Measurements from ENCODE around the gene RTCA. TPM values are rescaled to one million over a fixed set of nuclear protein-coding genes. Genes with fewer than 3 reads are reported as not detected.

The RTCA gene
- total RNA-seq, 2 experiments from 2014 or later, result 44.7 to 46.0 TPM

GRCh38 chr1:100299521-100300222 lies 33.7 kb downstream of the RTCA start:
- intact Hi-C loops (cut with micrococcal nuclease), result no loop called here
- Mint-ChIP-seq H3K27me3 (no peaks in the 10 kb centered on the region), H3K9me3 (peaks cover 5% of the 10 kb centered on the region), H3K27ac (no peak overlapping the region), H3K4me1 (ENCODE audit: low read depth) (peaks cover 5% of the 10 kb centered on the region), H3K4me3 (no peak overlapping the region), H3K36me3 (ENCODE audit: low read depth) (peaks cover 5% of the 10 kb centered on the region)
- peak; percentile 67 for ATAC-seq
- peak; percentile 19 for DNase-seq
- CTCF ChIA-PET, result interaction anchor here (0.9 to 1.9 kb wide), 4 partner anchors 9 to 161 kb away, joined by 3 to 6 read pairs (median 4); no protein-coding TSS in a partner anchor
- POLR2A ChIA-PET, result interaction anchor here (0.9 to 1.1 kb wide), 4 partner anchors 10 to 20 kb away, joined by 3 to 5 read pairs (median 3); no protein-coding TSS in a partner anchor
- TF ChIP-seq, protein P1, sequence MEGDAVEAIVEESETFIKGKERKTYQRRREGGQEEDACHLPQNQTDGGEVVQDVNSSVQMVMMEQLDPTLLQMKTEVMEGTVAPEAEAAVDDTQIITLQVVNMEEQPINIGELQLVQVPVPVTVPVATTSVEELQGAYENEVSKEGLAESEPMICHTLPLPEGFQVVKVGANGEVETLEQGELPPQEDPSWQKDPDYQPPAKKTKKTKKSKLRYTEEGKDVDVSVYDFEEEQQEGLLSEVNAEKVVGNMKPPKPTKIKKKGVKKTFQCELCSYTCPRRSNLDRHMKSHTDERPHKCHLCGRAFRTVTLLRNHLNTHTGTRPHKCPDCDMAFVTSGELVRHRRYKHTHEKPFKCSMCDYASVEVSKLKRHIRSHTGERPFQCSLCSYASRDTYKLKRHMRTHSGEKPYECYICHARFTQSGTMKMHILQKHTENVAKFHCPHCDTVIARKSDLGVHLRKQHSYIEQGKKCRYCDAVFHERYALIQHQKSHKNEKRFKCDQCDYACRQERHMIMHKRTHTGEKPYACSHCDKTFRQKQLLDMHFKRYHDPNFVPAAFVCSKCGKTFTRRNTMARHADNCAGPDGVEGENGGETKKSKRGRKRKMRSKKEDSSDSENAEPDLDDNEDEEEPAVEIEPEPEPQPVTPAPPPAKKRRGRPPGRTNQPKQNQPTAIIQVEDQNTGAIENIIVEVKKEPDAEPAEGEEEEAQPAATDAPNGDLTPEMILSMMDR (IDR thresholded peaks at IDR 0.05), result no peak

GRCh38 chr1:100300691-100301090 lies 34.7 kb downstream of the RTCA start:
- Mint-ChIP-seq H3K9me3 (peaks cover 5% of the 10 kb centered on the region), H3K36me3 (ENCODE audit: low read depth) (peaks cover 5% of the 10 kb centered on the region), H3K27me3 (no peaks in the 10 kb centered on the region), H3K27ac (no peak overlapping the region), H3K4me3 (no peak overlapping the region), H3K4me1 (ENCODE audit: low read depth) (peaks cover 5% of the 10 kb centered on the region)
- intact Hi-C loops (cut with micrococcal nuclease), result no loop called here
- TF ChIP-seq, protein P1 (IDR thresholded peaks at IDR 0.05), result no peak
- ChIA-PET POLR2A (interaction anchor here (1.4 kb wide), 1 partner anchor 154 kb away, joined by 4 read pairs; no protein-coding TSS in a partner anchor), CTCF (interaction anchor here (1.9 kb wide), 1 partner anchor 10 kb away, joined by 6 read pairs; no protein-coding TSS in a partner anchor)
- ATAC-seq (no peak), DNase-seq (no peak)

DNA sequence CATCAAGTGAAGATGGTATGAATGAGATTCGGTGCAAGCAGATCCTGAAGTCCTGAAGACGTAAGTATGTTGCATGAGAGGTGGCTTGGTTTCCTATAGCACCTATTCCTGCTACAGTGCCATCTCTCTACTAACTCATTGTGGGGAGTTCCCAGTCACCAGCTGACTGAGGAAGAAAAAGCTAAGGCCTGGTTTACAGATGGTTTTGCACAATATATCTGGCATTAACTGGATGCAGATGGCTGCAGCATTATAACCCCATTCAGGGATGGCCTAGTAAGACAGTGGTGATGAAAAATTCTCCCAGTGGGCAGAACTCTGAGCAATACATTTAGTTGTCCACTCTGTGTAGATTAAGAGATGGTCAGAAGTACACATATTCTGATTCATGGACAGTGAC lies 36.7 kb downstream of the RTCA start:
- Mint-ChIP-seq H3K9me3 (no peaks in the 10 kb centered on the region), H3K4me1 (ENCODE audit: low read depth) (peaks cover 11% of the 10 kb centered on the region), H3K36me3 (ENCODE audit: low read depth) (no peaks in the 10 kb centered on the region), H3K27me3 (no peaks in the 10 kb centered on the region), H3K4me3 (no peak overlapping the region), H3K27ac (no peak overlapping the region)
- TF ChIP-seq, protein P1 (IDR thresholded peaks at IDR 0.05), result no peak
- CTCF ChIA-PET, result interaction anchor here (0.9 kb wide), 1 partner anchor 155 kb away, joined by 3 read pairs; no protein-coding TSS in a partner anchor
- intact Hi-C loops (cut with micrococcal nuclease), result no loop called here
- POLR2A ChIA-PET, result no interaction called here
- no peak for ATAC-seq
- DNase-seq, result no peak

GRCh38 chr1:100304227-100304626 lies 38.2 kb downstream of the RTCA start:
- H3K9me3 Mint-ChIP-seq, result no peaks in the 10 kb centered on the region
- no peak overlapping the region for H3K4me3 Mint-ChIP-seq
- DNase-seq (no peak), ATAC-seq (no peak)
- ChIA-PET POLR2A (interaction anchor here (0.6 kb wide), 1 partner anchor 180 kb away, joined by 3 read pairs; no protein-coding TSS in a partner anchor), CTCF (no interaction called here)
- H3K27me3 Mint-ChIP-seq, result no peaks in the 10 kb centered on the region
- H3K36me3 Mint-ChIP-seq (ENCODE audit: low read depth), result no peaks in the 10 kb centered on the region
- intact Hi-C loops (cut with micrococcal nuclease), result no loop called here
- peaks cover 11% of the 10 kb centered on the region for H3K4me1 Mint-ChIP-seq (ENCODE audit: low read depth)
- TF ChIP-seq, protein P1 (IDR thresholded peaks at IDR 0.05), result no peak
- H3K27ac Mint-ChIP-seq, result no peak overlapping the region

GRCh38 chr1:100304921-100305320 lies 38.9 kb downstream of the RTCA start:
- POLR2A ChIA-PET, result no interaction called here
- TF ChIP-seq, protein P1 (IDR thresholded peaks at IDR 0.05), result no peak
- Mint-ChIP-seq H3K4me1 (ENCODE audit: low read depth) (peaks cover 7% of the 10 kb centered on the region), H3K4me3 (no peak overlapping the region), H3K9me3 (peaks cover 3% of the 10 kb centered on the region), H3K27ac (no peak overlapping the region), H3K36me3 (ENCODE audit: low read depth) (no peaks in the 10 kb centered on the region), H3K27me3 (no peaks in the 10 kb centered on the region)
- intact Hi-C loops (cut with micrococcal nuclease), result no loop called here
- CTCF ChIA-PET, result no interaction called here
- no peak for DNase-seq
- no peak for ATAC-seq

Measured in activated CD8-positive, alpha-beta T cell treated with anti-CD3 and anti-CD28 coated beads for 36 hours (primary cell).